Left colon (tissue), 2 donors: ENCODE measurements around the gene PDE5A. TPM values are rescaled to one million over a fixed set of nuclear protein-coding genes. Genes with fewer than 3 reads are reported as not detected.

Source experiments
- ATAC-seq: fragments of 200-7000 bp; cut with Tn5 transposase; one replicate; pipeline ENCODE4 v1.9.1; 2020; ENCODE audit warnings: mild to moderate bottlenecking, moderate library complexity
- DNase-seq, 2 donors: peaks; one replicate each; pipeline ENCODE4 v3.0.0-alpha.2; 2020
- intact Hi-C, 2 donors: fragments of 100-400 bp; cut with DNase I in 1 of 2; cut with micrococcal nuclease in 1 of 2; formaldehyde crosslinking; loops; one replicate each; pipeline versions ENCODE4 v1.11.2 to v1.14.0; 2022; cut with DNase I, micrococcal nuclease
- total RNA-seq, 2 donors: library from RNA; stranded (reverse); fragmentation: NEBNext Ultra II Directional; extraction: Animal tissue kit (Norgen Biotek cat#: 25700); gene quantifications; one replicate each; pipeline ENCODE4 v1.2.1, GENCODE V29; 2021
- donor health status: DM: no; HTN: no; CAD: no.
- donor health status: DM: yes; HTN: yes; CAD: no.

The PDE5A gene
- total RNA-seq, 2 donors from 2014 or later, result 30.7 to 53.6 TPM

GRCh38 chr4:119597377-119597776 is 31.2 kb downstream of the PDE5A start:
- intact Hi-C loops, result no loop called here
- ATAC-seq (no peak), DNase-seq (no peak)

- intact Hi-C loops, result no loop called here
- no peak for DNase-seq
- peak; percentile 73 for ATAC-seq
Measured at GRCh38 chr4:119593698-119594097, 34.9 kb downstream of the PDE5A start.

GRCh38 chr4:119592830-119593229 is 35.8 kb downstream of the PDE5A start:
- DNase-seq (no peak), ATAC-seq (no peak)
- intact Hi-C loops, result no loop called here

GRCh38 chr4:119589165-119589564 is 39.4 kb downstream of the PDE5A start:
- DNase-seq (no peak), ATAC-seq (no peak)
- intact Hi-C loops, result no loop called here

- DNase-seq (no peak), ATAC-seq (no peak)
- intact Hi-C loops, result no loop called here
Measured at GRCh38 chr4:119587796-119588195, 40.8 kb downstream of the PDE5A start.

GRCh38 chr4:119585771-119586170 is 42.8 kb downstream of the PDE5A start:
- intact Hi-C loops, result no loop called here
- ATAC-seq, result no peak

GRCh38 chr4:119581190-119581873 is 47.3 kb downstream of the PDE5A start:
- ATAC-seq (peak; percentile 79), DNase-seq (no peak)

More at GRCh38 chr4:119585771-119586170, 42.8 kb downstream of the PDE5A start:
- no peak for DNase-seq

GRCh38 chr4:119580293-119580692 is 48.3 kb downstream of the PDE5A start:
- ATAC-seq (peak; percentile 14), DNase-seq (no peak)

More at GRCh38 chr4:119581190-119581873, 47.3 kb downstream of the PDE5A start:
- intact Hi-C loops, result no loop called here

GRCh38 chr4:119579823-119580222 is 48.8 kb downstream of the PDE5A start:
- intact Hi-C loops, result no loop called here
- ATAC-seq, result no peak
- no peak for DNase-seq

More at GRCh38 chr4:119580293-119580692, 48.3 kb downstream of the PDE5A start:
- intact Hi-C loops, result no loop called here

GRCh38 chr4:119570401-119570800 is 58.2 kb downstream of the PDE5A start:
- ATAC-seq (no peak), DNase-seq (no peak)
- intact Hi-C loops, result no loop called here

- ATAC-seq, result no peak
- DNase-seq, result no peak
- intact Hi-C loops, result no loop called here
Measured at GRCh38 chr4:119564106-119564505, 64.5 kb downstream of the PDE5A start.

- no peak for DNase-seq
- intact Hi-C loops, result loop anchor here in 1 of 2 donors (10.0 kb wide), 1 partner anchor 496 kb away; no protein-coding TSS in a partner anchor
- peak; percentile 46 for ATAC-seq
Measured at GRCh38 chr4:119559044-119559647, 69.5 kb downstream of the PDE5A start.

- intact Hi-C loops, result loop anchor here in 1 of 2 donors (10.0 kb wide), 1 partner anchor 504 kb away; no protein-coding TSS in a partner anchor
- DNase-seq (no peak), ATAC-seq (peak; percentile 35)
Measured at GRCh38 chr4:119550857-119551532, 77.6 kb downstream of the PDE5A start.

- intact Hi-C loops, result loop anchor here in 1 of 2 donors (10.0 kb wide), 1 partner anchor 505 kb away; no protein-coding TSS in a partner anchor
- DNase-seq, result no peak
- ATAC-seq, result no peak
Measured at GRCh38 chr4:119549639-119550038, 79.0 kb downstream of the PDE5A start.

- no peak for DNase-seq
- no peak for ATAC-seq
- intact Hi-C loops, result no loop called here
Measured at GRCh38 chr4:119543779-119544178, 84.8 kb downstream of the PDE5A start.

- DNase-seq (no peak), ATAC-seq (no peak)
- intact Hi-C loops, result no loop called here
Measured at GRCh38 chr4:119543187-119543586, 85.4 kb downstream of the PDE5A start.

- intact Hi-C loops, result no loop called here
Measured at GRCh38 chr4:119540249-119540648, 88.4 kb downstream of the PDE5A start.

GRCh38 chr4:119537586-119537985 is 91.0 kb downstream of the PDE5A start:
- DNase-seq, result no peak
- intact Hi-C loops, result no loop called here
- no peak for ATAC-seq

More at GRCh38 chr4:119540249-119540648, 88.4 kb downstream of the PDE5A start:
- no peak for DNase-seq
- ATAC-seq, result no peak

GRCh38 chr4:119536572-119537528 is 91.8 kb downstream of the PDE5A start:
- DNase-seq (no peak), ATAC-seq (no peak)
- intact Hi-C loops, result no loop called here
